ENCODE data around the gene LEP. TPM values are rescaled to one million over a fixed set of nuclear protein-coding genes. Genes with fewer than 3 reads are reported as not detected.

Gene LEP
- total RNA-seq, 1 experiment from 2014 or later, result not detected

GRCh38 chr7:128274884-128275603 lies 34.0 kb downstream of the LEP start:
- Histone ChIP-seq H3K9me3 (ENCODE audit: control insufficient read depth, low read depth, low read length) (no peaks in the 10 kb centered on the region), H2BK20ac (ENCODE audit: low read depth, low read length, poor library complexity, severe bottlenecking) (no peak overlapping the region), H2BK12ac (ENCODE audit: insufficient read length, low read depth, low read length) (no peak overlapping the region), H3K23ac (ENCODE audit: insufficient read length, low read depth, low read length) (no peak overlapping the region), H3K79me2 (ENCODE audit: insufficient read depth, low read length) (no peaks in the 10 kb centered on the region), H3K27me3 (ENCODE audit: insufficient read depth, low read length) (no peaks in the 10 kb centered on the region), H3K4me2 (ENCODE audit: insufficient read depth, insufficient read length, low read length) (no peak overlapping the region), H4K8ac (replicated peaks; ENCODE audit: insufficient read length, low read depth, low read length) (no peak overlapping the region), H2BK120ac (ENCODE audit: low read depth, low read length, poor library complexity, severe bottlenecking) (no peak overlapping the region), H3K4me1 (ENCODE audit: insufficient read depth, low read length) (peaks cover 7% of the 10 kb centered on the region; the same call in 1 of the 2 replicates), H3K9ac (ENCODE audit: extremely low read depth, insufficient read length, low read length) (no peak overlapping the region), H2AFZ (ENCODE audit: low read length) (no peak overlapping the region), H3K18ac (ENCODE audit: insufficient read length, low read depth, low read length) (no peak overlapping the region), H3K4ac (ENCODE audit: low read depth, low read length) (no peak overlapping the region), H2BK15ac (ENCODE audit: low read depth, low read length) (no peak overlapping the region), H2AK5ac (ENCODE audit: insufficient read length, low read length) (no peak overlapping the region), H3T11ph (ENCODE audit: low read length) (no peak overlapping the region), H2BK5ac (ENCODE audit: insufficient read length, low read length) (no peak overlapping the region), H3K56ac (ENCODE audit: insufficient read length, low read depth, low read length) (no peak overlapping the region), H3K14ac (ENCODE audit: insufficient read depth, low read length) (no peak overlapping the region), H3K23me2 (ENCODE audit: insufficient read length, low read depth, low read length, poor library complexity, severe bottlenecking) (no peaks in the 10 kb centered on the region), H4K20me1 (ENCODE audit: control insufficient read depth, insufficient read depth, insufficient read length) (no peaks in the 10 kb centered on the region), H3K79me1 (ENCODE audit: insufficient read depth, low read depth, low read length, poor library complexity, severe bottlenecking) (no peaks in the 10 kb centered on the region), H4K5ac (ENCODE audit: insufficient read length, low read depth, low read length) (no peak overlapping the region), H3K27ac (ENCODE audit: insufficient read length, low read depth, low read length) (no peak overlapping the region), H4K91ac (ENCODE audit: insufficient read length, low read depth, low read length) (no peak overlapping the region)
- DNase-seq, result no peak
- no peak for TF ChIP-seq CTCF (conservative IDR thresholded peaks at IDR 0.05)
- Mint-ChIP-seq H3K36me3 (ENCODE audit: insufficient read depth in 1 of 3, low read depth in 3 of 3) (peaks cover 4 to 16% (median 8%) of the 10 kb centered on the region in 3 experiments), H3K27me3 (ENCODE audit: low read depth) (peaks cover 13% of the 10 kb centered on the region), H3K27ac (no peak overlapping the region; a peak in 1 of 7 replicates), H3K4me1 (peaks cover 29 to 35% of the 10 kb centered on the region in 2 experiments), H3K4me3 (no peak overlapping the region), H3K9me3 (peaks cover 9% of the 10 kb centered on the region in 2 experiments)
- WGBS (ENCODE audit: extremely low coverage, insufficient read length, low lambda C conversion rate), result no CpG with 5 or more reads among the region's 3 CpGs

Measured in H9 (cell line).